ENCODE data around the gene USP25. TPM values are rescaled to one million over a fixed set of nuclear protein-coding genes. Genes with fewer than 3 reads are reported as not detected.

The USP25 gene
- total RNA-seq, 2 donors from 2014 or later: 20.9 to 32.7 TPM

DNA sequence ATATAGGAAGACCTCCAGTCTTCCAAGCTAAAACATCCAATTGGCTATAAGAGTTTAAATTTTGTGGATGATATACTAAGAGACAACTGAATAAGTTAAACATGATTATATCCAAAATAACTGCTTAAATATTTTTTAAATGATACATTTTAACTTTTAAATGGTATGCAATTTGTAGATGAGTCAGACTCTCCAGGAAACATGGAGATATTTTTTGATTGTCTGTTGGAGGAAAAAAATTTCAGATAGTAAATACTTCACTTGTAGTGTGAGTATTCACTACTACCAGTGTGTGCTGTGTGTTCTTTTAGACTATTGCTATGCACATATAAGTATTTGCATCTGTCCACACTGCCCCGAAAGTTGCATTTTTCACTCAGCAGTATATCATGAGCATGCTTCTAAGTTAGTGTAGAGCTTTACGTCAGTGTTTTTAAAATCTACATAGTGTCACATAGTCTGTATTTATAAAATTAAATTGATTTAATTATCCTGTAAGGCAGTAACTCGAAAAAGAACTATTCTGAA is 91.1 kb downstream of the USP25 start:
- Mint-ChIP-seq H3K9me3 (peaks cover 5 to 13% of the 10 kb centered on the region in 2 donors), H3K36me3 (peaks cover 19 to 27% of the 10 kb centered on the region in 2 donors), H3K27ac (no peak overlapping the region)
- ATAC-seq (no peak), DNase-seq (ENCODE audit: low spot score in 2 of 2) (no peak)

DNA sequence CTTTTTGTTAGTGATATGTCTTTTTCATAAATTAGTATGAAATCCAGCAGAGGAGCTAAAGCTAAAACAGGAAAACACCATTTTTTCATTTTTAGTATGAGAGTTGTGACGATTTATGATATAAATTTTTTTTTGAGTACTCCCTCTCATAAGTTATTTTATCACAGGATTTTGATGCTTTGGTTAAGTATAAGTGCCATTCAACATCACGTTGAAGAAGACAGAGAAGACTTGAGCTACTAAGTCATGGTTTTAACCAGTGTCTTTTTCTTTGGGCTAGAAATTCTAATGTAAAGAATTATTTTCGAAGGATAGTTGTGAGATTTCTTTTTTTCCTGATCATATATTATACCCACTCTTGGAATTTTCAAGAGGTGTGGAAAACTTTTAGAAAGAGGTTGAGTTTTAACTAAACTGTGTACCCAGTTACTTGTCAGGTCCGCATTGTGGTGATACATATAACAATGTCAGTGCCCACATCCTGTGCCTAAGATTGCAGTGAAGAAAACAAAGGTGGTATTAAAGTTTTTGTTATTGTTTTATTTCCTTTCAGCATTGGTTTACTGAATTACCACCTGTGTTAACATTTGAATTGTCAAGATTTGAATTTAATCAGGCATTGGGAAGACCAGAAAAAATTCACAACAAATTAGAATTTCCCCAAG is 93.8 kb downstream of the USP25 start:
- ATAC-seq: peak in 1 of 2 donors; percentile 50
- H3K27ac Mint-ChIP-seq: peak overlapping the region in 1 of 2 donors; percentile 74
- H3K9me3 Mint-ChIP-seq: no peaks in the 10 kb centered on the region
- no peak for DNase-seq (ENCODE audit: low spot score in 2 of 2)
- H3K36me3 Mint-ChIP-seq: peaks cover 0 to under 1% of the 10 kb centered on the region in 2 donors

DNA sequence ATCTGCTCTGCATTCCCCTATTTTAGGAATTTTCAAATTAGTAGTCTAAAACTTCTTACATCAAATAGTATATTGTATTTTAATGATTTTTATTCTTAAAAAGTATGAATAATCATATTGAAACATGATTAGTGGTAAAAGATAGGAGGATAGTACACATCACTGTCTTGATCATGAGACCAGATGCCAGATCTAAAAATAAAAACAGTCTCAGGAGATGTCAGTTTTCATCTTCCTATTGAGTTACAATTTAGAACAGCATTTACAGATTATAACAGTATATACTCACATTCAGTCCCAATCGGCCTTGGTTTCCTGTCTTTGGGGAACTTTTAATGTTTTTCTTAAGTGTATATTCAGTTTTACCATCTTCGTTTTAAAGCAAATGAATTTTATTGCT is 95.9 kb downstream of the USP25 start:
- no peak for ATAC-seq
- no peak overlapping the region for H3K27ac Mint-ChIP-seq
- no peaks in the 10 kb centered on the region for H3K9me3 Mint-ChIP-seq
- H3K36me3 Mint-ChIP-seq: no peaks in the 10 kb centered on the region
- DNase-seq (ENCODE audit: low spot score in 2 of 2): no peak

DNA sequence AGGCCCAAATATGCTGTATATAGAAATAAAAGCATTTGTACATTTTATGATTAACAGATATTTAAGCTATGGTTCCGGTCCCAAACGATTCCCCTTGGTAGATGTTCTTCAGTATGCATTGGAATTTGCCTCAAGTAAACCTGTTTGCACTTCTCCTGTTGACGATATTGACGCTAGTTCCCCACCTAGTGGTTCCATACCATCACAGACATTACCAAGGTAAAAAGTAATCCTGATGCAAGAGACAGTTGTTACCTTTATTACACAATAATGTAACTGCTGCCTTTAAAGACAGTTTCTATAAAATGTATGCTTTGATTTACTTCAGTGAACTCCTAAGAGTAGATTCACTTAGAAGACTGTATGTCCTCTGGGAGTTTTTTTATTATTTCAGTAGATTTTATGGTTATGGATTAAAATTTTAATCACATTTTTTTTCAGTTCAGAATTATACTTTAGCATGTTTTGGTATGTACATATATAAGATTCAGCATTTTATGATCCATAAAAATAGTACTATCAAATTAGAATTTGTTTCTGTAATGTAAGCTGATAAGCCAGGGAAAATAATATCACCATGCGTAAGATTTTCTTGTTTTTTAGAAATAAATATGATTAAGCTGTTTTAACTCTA is 96.5 kb downstream of the USP25 start:
- Mint-ChIP-seq H3K9me3 (no peaks in the 10 kb centered on the region), H3K36me3 (no peaks in the 10 kb centered on the region), H3K27ac (no peak overlapping the region)
- DNase-seq (ENCODE audit: low spot score in 2 of 2): no peak
- peak in 1 of 2 donors; percentile 43 for ATAC-seq

DNA sequence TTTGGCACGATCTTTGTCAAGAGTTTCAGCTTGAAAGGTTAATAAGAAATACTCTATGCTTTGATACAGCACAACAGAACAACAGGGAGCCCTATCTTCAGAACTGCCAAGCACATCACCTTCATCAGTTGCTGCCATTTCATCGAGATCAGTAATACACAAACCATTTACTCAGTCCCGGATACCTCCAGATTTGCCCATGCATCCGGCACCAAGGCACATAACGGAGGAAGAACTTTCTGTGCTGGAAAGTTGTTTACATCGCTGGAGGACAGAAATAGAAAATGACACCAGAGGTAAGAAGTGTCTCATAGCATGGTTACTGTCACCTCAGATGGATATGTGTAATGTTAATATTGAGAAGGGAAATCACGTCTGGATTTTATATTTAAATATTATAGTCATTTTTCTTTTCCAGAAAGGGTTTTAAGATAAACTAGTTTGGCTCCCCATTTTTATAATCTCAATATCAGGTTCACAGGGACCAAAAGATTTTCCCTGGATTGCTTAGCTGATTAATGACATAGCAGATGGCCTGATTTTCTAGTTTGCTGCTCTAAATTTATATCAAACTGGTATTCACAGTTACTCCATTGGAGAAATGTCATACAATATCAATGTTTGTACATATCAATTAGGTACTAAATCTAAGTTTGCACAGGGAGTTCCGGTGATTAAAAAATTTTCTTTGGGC is 97.3 kb downstream of the USP25 start:
- DNase-seq (ENCODE audit: low spot score in 2 of 2) (no peak), ATAC-seq (no peak)
- no peak overlapping the region for H3K27ac Mint-ChIP-seq
- H3K36me3 Mint-ChIP-seq: no peaks in the 10 kb centered on the region
- no peaks in the 10 kb centered on the region for H3K9me3 Mint-ChIP-seq

DNA sequence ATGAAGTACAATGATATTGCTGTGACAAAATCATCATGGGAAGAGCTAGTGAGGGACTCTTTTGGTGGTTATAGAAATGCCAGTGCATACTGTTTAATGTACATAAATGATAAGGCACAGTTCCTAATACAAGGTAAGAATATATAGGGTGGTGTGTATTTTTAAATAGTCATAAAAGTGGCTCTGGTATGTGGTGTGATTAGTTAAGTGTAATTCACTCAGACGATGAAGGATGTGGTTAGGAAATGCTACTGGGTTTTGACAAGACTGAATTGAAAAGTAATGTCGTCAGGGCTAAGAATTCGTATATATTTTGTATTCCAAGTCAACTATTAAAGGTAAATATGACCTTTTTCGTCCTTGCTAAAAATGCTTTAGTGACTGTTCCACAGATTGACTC is 101.7 kb downstream of the USP25 start:
- Mint-ChIP-seq H3K9me3 (no peaks in the 10 kb centered on the region), H3K27ac (no peak overlapping the region), H3K36me3 (no peaks in the 10 kb centered on the region)
- DNase-seq (ENCODE audit: low spot score in 2 of 2) (no peak), ATAC-seq (no peak)

DNA sequence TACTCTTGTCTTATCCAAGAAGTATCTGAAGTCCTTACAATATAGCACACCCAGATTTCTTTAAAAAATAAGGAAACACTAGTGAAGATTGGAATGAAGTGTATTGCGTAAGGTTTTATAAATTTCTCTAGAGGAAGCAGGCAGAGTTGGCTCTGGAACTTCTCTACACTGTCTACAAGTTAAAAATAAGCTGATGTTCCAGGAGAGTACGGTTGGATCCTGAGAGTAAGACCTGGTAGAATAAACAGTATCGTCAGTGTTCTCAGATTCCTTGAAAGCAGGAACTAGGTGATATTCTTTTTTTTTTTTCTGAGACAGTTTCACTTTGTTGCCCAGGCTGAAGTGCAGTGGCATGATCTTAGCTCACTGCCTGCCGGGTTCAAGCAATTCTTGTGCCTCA is 107.9 kb downstream of the USP25 start:
- ATAC-seq (no peak), DNase-seq (ENCODE audit: low spot score in 2 of 2) (no peak)
- Mint-ChIP-seq H3K9me3 (no peaks in the 10 kb centered on the region), H3K27ac (no peak overlapping the region), H3K36me3 (no peaks in the 10 kb centered on the region)

DNA sequence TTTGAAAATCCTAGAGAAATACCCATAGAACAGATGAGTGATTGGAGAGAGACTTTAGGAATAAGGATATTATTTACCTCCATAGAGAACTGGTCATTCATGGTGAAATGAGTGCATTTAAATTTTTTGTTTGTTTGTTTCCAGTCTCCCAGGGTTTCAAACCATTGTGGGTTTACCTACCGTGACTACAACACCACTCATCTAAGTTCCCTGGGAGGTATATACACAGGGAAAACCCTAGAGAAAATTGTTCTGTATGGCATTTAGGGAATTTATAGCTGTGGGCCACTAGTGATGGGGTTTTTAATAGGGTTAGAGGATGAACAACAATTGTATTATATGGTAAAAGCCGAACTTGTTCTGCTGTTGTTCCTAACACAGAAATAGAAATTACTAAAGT is 109.2 kb downstream of the USP25 start:
- Mint-ChIP-seq H3K9me3 (no peaks in the 10 kb centered on the region), H3K36me3 (no peaks in the 10 kb centered on the region), H3K27ac (no peak overlapping the region)
- no peak for ATAC-seq
- DNase-seq (ENCODE audit: low spot score in 2 of 2): no peak

DNA sequence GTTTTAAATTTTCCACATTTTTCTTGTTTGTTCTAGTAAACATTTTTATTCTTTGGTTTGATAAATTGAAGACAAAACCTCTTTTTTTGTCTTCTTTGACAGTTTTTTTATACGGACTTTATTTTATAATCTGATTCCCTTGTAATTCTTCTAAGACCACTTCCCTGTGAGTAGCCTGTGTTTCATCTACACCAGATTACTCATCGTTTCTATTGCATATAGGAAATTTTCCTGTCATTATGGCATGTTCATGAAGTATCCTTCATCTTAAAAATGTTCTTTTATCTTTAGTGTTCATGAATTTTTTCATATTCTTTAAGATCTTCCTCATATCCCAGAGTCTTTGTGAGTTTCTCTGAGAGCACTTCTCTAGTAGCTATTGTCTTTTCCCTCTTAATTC is 109.8 kb downstream of the USP25 start:
- Mint-ChIP-seq H3K36me3 (no peaks in the 10 kb centered on the region), H3K9me3 (no peaks in the 10 kb centered on the region), H3K27ac (no peak overlapping the region)
- no peak for ATAC-seq
- no peak for DNase-seq (ENCODE audit: low spot score in 2 of 2)

DNA sequence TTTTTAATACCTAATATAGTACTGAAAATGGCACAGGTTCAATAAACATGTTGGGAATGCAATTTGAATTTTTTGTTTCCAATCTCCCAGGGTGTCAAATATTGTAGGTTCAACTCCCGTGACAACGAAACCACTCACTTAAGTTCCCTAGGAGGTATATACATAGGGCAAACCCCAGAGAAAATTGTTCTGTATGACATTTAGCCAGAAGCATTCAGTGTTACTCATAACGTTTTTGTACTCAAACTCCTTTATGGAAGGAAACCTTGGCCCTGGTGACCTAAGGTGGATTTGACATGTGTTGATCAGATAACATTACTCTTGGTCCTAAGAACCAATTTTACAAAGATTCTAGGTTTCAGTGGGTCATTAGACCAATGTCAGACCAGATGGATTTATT is 110.6 kb downstream of the USP25 start:
- no peaks in the 10 kb centered on the region for H3K9me3 Mint-ChIP-seq
- H3K36me3 Mint-ChIP-seq: no peaks in the 10 kb centered on the region
- DNase-seq (ENCODE audit: low spot score in 2 of 2): no peak
- no peak for ATAC-seq
- no peak overlapping the region for H3K27ac Mint-ChIP-seq

DNA sequence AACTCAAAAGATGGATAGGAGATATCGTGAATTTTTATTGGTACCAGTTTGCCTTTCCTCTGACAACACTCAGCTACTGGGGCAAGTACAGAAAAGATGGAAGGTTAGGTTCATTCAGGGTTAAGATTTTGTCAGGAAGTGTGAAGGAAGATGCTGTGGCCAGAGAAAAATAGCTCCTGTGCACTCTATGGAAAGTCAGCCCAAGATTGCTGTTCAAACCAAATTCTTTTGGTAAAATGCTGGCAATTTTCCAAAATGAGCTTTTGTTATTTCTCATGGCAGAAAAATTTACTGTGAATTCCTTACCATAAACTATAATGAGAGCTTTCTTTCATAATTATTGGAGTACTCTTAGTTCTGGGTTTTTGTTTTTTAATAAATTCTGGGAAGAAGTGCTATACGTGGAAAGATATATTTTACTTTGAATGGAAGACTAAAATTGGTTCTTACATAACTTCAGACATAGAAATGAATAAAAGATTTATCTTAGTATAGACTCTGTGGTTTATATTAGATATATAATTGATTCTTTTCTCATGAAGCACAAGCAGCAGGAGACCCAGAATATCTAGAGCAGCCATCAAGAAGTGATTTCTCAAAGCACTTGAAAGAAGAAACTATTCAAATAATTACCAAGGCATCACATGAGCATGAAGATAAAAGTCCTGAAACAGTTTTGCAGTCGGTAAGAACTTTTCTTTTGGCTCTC is 112.2 kb downstream of the USP25 start:
- H3K36me3 Mint-ChIP-seq: no peaks in the 10 kb centered on the region
- ATAC-seq (no peak), DNase-seq (ENCODE audit: low spot score in 2 of 2) (no peak)
- no peaks in the 10 kb centered on the region for H3K9me3 Mint-ChIP-seq
- no peak overlapping the region for H3K27ac Mint-ChIP-seq

DNA sequence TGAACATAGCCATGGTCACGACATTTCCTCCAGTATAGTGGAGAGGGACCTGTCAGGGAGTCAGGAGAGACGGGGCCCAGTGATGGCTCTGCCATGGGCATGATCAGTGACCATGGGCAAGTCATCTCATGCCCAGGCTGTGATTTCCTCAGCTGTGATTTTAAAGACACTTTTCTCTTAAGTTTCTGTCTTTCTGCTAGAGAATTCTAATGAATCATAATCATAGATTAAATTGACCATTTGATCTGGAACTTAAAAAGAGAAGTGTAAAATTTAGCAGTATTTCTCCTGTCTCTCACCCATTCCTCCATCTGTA is 112.7 kb downstream of the USP25 start:
- no peaks in the 10 kb centered on the region for H3K36me3 Mint-ChIP-seq
- DNase-seq (ENCODE audit: low spot score in 2 of 2): no peak
- H3K27ac Mint-ChIP-seq: no peak overlapping the region

DNA sequence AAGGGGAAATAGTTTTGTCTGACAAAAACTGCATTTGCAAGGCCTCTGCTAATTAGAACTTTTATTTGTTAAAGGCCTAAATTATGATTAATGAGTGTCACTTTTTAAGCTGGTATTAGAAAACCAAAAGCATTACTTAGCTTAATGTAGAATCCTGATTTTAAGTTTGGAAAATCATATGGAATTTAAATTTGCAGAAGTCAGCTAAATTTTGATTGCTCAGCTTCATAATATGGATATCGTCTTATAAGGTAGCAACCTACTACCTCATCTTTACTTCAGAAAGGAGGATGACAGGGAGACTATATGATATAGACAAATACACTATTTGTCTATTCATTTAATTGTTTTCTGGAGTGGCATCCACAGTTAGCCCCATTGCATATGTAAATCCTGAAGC is 114.0 kb downstream of the USP25 start:
- no peak overlapping the region for H3K27ac Mint-ChIP-seq
- no peaks in the 10 kb centered on the region for H3K9me3 Mint-ChIP-seq
- ATAC-seq (no peak), DNase-seq (ENCODE audit: low spot score in 2 of 2) (no peak)
- no peaks in the 10 kb centered on the region for H3K36me3 Mint-ChIP-seq

More for the DNA sequence above, 112.7 kb downstream of the USP25 start:
- no peak for ATAC-seq
- no peaks in the 10 kb centered on the region for H3K9me3 Mint-ChIP-seq

DNA sequence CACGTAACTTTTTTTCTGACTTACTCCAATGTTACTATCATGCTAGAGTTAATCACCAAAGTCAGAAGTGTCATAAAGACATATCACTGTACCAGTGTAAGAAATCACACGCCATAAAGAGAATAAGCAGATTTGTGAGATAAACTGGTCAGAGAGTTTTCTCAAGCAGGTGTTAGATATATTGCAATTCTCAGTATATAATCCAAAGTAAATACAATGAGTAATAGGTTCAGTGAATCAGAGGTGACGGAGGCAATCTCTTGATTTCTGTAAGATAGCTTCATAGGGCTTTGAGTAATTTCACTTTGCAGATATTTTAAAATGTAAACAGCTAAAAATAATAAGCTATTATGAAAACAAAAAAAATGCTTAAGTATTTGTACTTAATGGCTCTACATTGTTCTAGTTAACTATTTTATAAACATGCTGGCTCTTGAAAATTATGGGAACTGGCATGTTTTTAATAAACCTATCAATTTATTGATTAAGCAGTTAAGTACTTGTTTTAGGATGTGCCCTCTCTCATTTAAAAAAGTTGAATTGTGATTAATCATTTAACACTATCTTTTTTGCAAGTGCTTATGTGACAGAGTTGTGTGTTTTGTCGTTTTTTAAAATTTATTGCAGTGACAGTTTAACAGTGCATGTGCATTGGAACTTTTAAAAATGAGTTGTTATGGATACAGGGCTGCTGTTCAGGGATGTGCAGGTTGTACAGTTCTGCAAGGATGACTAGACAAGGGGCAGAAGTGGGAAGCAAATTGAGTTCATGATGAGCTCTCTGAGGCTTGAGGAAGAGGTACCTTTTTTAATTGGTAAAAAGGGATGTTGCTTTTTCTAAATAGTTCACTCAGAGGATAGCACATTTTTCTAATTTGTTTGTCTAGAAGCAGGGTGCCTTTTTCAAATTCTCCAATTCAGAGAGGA is 119.1 kb downstream of the USP25 start:
- DNase-seq (ENCODE audit: low spot score in 2 of 2): no peak
- ATAC-seq: no peak
- Mint-ChIP-seq H3K27ac (no peak overlapping the region), H3K9me3 (no peaks in the 10 kb centered on the region), H3K36me3 (no peaks in the 10 kb centered on the region)

DNA sequence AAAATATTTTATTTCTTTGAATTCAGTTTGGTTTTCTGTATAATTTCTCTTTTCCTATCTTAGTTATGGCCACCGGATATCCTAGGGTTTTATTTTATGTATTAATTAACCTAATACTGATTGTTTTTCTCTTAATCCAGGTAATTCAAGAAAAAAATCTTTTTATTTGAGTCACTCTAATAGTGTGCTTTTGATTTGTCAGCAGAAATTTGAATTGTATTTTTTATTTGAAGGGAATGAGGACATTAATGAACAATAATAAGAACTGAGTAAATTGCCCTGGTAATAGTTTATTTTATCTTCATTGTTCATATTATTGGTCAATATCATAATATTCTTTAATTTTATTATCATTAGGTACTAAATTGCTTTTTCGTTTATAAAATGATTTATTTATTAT is 120.1 kb downstream of the USP25 start:
- no peaks in the 10 kb centered on the region for H3K9me3 Mint-ChIP-seq
- DNase-seq (ENCODE audit: low spot score in 2 of 2) (no peak), ATAC-seq (no peak)
- peaks cover 7 to 9% of the 10 kb centered on the region in 2 donors for H3K36me3 Mint-ChIP-seq
- no peak overlapping the region for H3K27ac Mint-ChIP-seq

DNA sequence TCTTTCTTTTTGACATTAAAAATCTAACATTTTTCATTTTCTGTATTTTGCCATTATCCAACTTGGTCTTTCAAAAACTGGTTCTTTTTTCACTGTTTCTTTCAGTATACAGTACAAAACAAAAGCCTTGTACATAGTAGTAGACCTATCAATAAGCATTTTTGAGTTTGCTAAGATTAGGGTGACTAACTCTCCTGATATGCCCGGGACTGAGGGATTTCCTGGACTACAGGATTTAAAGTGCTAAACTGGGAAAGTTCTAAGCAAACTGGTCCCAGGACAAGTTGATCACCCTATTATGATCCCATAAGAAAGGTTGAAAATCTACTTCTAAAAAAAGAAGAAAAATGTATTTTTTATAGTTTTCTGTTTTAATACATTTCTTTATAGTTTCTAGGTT is 120.9 kb downstream of the USP25 start:
- Mint-ChIP-seq H3K9me3 (no peaks in the 10 kb centered on the region), H3K27ac (no peak overlapping the region), H3K36me3 (peaks cover 8 to 9% of the 10 kb centered on the region in 2 donors)
- no peak for ATAC-seq
- DNase-seq (ENCODE audit: low spot score in 2 of 2): no peak

All from activated naive CD4-positive, alpha-beta T cell treated with anti-CD3 and anti-CD28 coated beads, Interleukin-2, amount 50 U/mL, for 72 hours (primary cell).